K562 (cell line): ENCODE results near the gene SLA2. TPM values are rescaled to one million over a fixed set of nuclear protein-coding genes. Genes with fewer than 3 reads are reported as not detected.

Source experiments
- ATAC-seq: fragments of 200-7000 bp; cut with Tn5 transposase; 3 replicates; pipeline ENCODE4 v1.9.1; 2020; ENCODE audit warnings: moderate library complexity
- BruUV-seq: library from RNA; stranded (reverse); fragments of 400-500 nt; replicated peaks from 2 replicates; lab custom pipeline; 2021; lab: Mats Ljungman, UMichigan
- CTCF ChIA-PET: fragments of 300-600 bp; formaldehyde crosslinking; extraction: SDS; loops from one replicate; lab custom pipeline; 2021; ENCODE audit warnings: low intra/inter-chr PET ratio; lab: Yijun Ruan, JAX
- POLR2A ChIA-PET: fragments of 300-600, 350-650 bp; sonication (Branson Sonifier 250); formaldehyde crosslinking; extraction: SDS; loops from one replicate; lab custom pipeline; 2021; ENCODE audit warnings: antibody characterized with exemption, inconsistent platforms; lab: Yijun Ruan, JAX
- DNase-seq, 4 experiments: peaks; one replicate each; pipeline versions ENCODE4 v3.0.0 to v3.0.0-alpha.2; 2011 to 2018; ENCODE audit warnings: low spot score in 3 of 4, mixed read lengths in 3 of 4; ENCODE audit errors: extremely low read depth in 1 of 4
- FAIRE-seq: peaks from 2 replicates; lab custom pipeline; 2011; peaks lifted over from hg19 to GRCh38; lab: Jason Lieb, UNC
- H2AFZ ChIP-seq: 2 replicates; pipeline ENCODE4 v1.6.0; 2011; ENCODE audit warnings: low read depth, low read length, control low read depth, inconsistent platforms
- H3K27ac ChIP-seq: fragments of 200-600 bp; 3 replicates; pipeline ENCODE4 v1.8.0; 2011; ENCODE audit warnings: low read depth, mild to moderate bottlenecking, control low read depth, inconsistent platforms, low read length, moderate library complexity, mixed read lengths; ENCODE audit errors: extremely low read depth
- H3K27me3 ChIP-seq, 2 experiments: fragments of 300-600 bp in 1 of 2; 2 replicates in 1 of 2; 3 replicates in 1 of 2; pipeline versions ENCODE4 v1.6.0 to v1.8.0; 2011; ENCODE audit warnings: inconsistent platforms in 2 of 2, low read length in 2 of 2, mild to moderate bottlenecking in 1 of 2, mixed read lengths in 1 of 2, moderate library complexity in 1 of 2; ENCODE audit not compliant: control insufficient read depth in 2 of 2, insufficient read depth in 2 of 2
- H3K36me3 ChIP-seq: fragments of 300-600 bp; 3 replicates; pipeline ENCODE4 v1.8.0; 2011; ENCODE audit warnings: mild to moderate bottlenecking, low read length, inconsistent platforms; ENCODE audit not compliant: control insufficient read depth, insufficient read depth
- H3K4me1 ChIP-seq, 2 experiments: fragments of 200-600 bp in 1 of 2; replicated peaks in 1 of 2; 2 replicates in 1 of 2; 3 replicates in 1 of 2; pipeline versions ENCODE4 v1.5.1 to v1.8.0; 2011; ENCODE audit warnings: inconsistent platforms in 2 of 2, low read length in 2 of 2, mild to moderate bottlenecking in 1 of 2, mixed read lengths in 1 of 2, moderate library complexity in 1 of 2; ENCODE audit not compliant: control insufficient read depth in 2 of 2, insufficient read depth in 2 of 2
- H3K4me2 ChIP-seq: 2 replicates; pipeline ENCODE4 v1.6.1; 2011; ENCODE audit warnings: low read length, control low read depth, inconsistent platforms, mixed read lengths; ENCODE audit not compliant: insufficient read depth
- H3K4me3 ChIP-seq: fragments of 200-600 bp; sonication (generic), shearing (Covaris generic); 2 replicates; pipeline ENCODE4 v1.5.1; 2016; ENCODE audit warnings: control low read depth, inconsistent platforms
- H3K79me2 ChIP-seq: fragments of 200-600 bp; 3 replicates; pipeline ENCODE4 v1.8.0; 2011; ENCODE audit warnings: low read length, inconsistent platforms; ENCODE audit not compliant: control insufficient read depth, insufficient read depth
- H3K9ac ChIP-seq, 2 experiments: 2 replicates each; pipeline versions ENCODE4 v1.6.0 to v1.6.1; 2011; ENCODE audit warnings: low read depth in 2 of 2, low read length in 2 of 2, control low read depth in 1 of 2, inconsistent platforms in 1 of 2, mild to moderate bottlenecking in 1 of 2, mixed read lengths in 1 of 2; ENCODE audit not compliant: insufficient read depth in 1 of 2
- H3K9me1 ChIP-seq: one replicate; pipeline ENCODE4 v1.6.0; 2011; ENCODE audit warnings: inconsistent platforms, mild to moderate bottlenecking, low read length, moderate library complexity; ENCODE audit not compliant: control insufficient read depth, insufficient read depth
- H3K9me3 ChIP-seq: replicated peaks from 2 replicates; pipeline ENCODE4 v1.5.1; 2011; ENCODE audit warnings: low read depth, low read length, inconsistent platforms; ENCODE audit not compliant: control insufficient read depth, insufficient read depth
- H4K20me1 ChIP-seq: replicated peaks from 2 replicates; pipeline ENCODE4 v1.6.1; 2011; ENCODE audit warnings: low read length, inconsistent platforms, mixed read lengths; ENCODE audit not compliant: control insufficient read depth, insufficient read depth
- E2F3 ChIP-seq: fragments of 250-450 bp; sonication (Bioruptor Pico); IDR thresholded peaks from 2 replicates; pipeline ENCODE4 v1.4.0; 2020; ENCODE audit warnings: mild to moderate bottlenecking
- RCOR1 ChIP-seq, 2 experiments: IDR thresholded peaks; 2 replicates each; pipeline ENCODE4 v1.6.1; 2012; ENCODE audit warnings: low read depth in 2 of 2, low read length in 2 of 2, borderline replicate concordance in 1 of 2, improper control_type of control experiment in 1 of 2
- SPI1 ChIP-seq: IDR thresholded peaks from 2 replicates; pipeline ENCODE4 v1.6.1; 2011; ENCODE audit warnings: low read depth, low read length, control low read depth, borderline replicate concordance
- TFAM ChIP-seq: fragments of 250-450 bp; sonication (Bioruptor Pico); conservative IDR thresholded peaks from 2 replicates; pipeline ENCODE4 v1.5.0; 2021; ENCODE audit warnings: mild to moderate bottlenecking, moderate library complexity
- ZNF212 ChIP-seq: fragments of 450-650 bp; formaldehyde crosslinking; IDR thresholded peaks from 2 replicates; pipeline ENCODE4 v1.4.0; 2020; ENCODE audit warnings: mild to moderate bottlenecking
- ZNF699 ChIP-seq: fragments of 250-450 bp; sonication (Bioruptor Pico); IDR thresholded peaks from 2 replicates; pipeline ENCODE4 v1.8.0; 2021; ENCODE audit warnings: mild to moderate bottlenecking, moderate library complexity; ENCODE audit not compliant: insufficient replicate concordance
- WGBS: fragments of 100-300 bp; shearing (Covaris generic); methylation state at CpG from one replicate; pipeline ENCODE4 v1.1.6; 2016; ENCODE audit warnings: low coverage, mixed read lengths; ENCODE audit not compliant: insufficient coverage; ENCODE audit errors: missing lambda C conversion rate; 5-methylcytosine and 5-hydroxymethylcytosine counted together
- in situ Hi-C: fragments of 300-500 bp; cut with MboI; formaldehyde crosslinking; loops from 4 replicates; pipeline ENCODE4 v1.15.0; 2018; ENCODE audit warnings: inconsistent platforms, mixed read lengths
- intact Hi-C: fragments of 100-400 bp; cut with micrococcal nuclease; formaldehyde crosslinking; loops from 2 replicates; pipeline ENCODE4 v1.14.2; 2022
- polyA plus RNA-seq, 8 experiments: library from polyadenylated mRNA; depleted of rRNA in 4 of 8; stranded (reverse) in 5 of 8; unstranded in 3 of 8; fragments of >200 nt; fragmentation: Nextera tagmentation in 2 of 8; fragmentation: Illumina TruSeq in 1 of 8; extraction: Ambion mirVana in 2 of 8; extraction: Trizol in 1 of 8; gene quantifications; 2 replicates each; pipeline versions ENCODE4 v1.2.1 to v1.2.3, GENCODE V29; 2011 to 2014; ENCODE audit warnings: inconsistent platforms in 1 of 8, missing spikeins in 1 of 8
- total RNA-seq, 7 experiments: library from RNA; depleted of rRNA in 6 of 7; stranded (reverse); fragments of >200 nt in 6 of 7; fragmentation: Illumina TruSeq in 2 of 7; extraction: Trizol in 2 of 7; gene quantifications; 2 replicates each; pipeline versions ENCODE4 v1.2.1 to v1.2.3, GENCODE V29; 2011 to 2021; ENCODE audit warnings: low replicate concordance in 1 of 7
- TF ChIP-seq, protein P1 (sequence below), 2 experiments: fragments of 450-650 bp; IDR thresholded peaks; 2 replicates each; pipeline ENCODE4 v1.6.1; 2016
- TF ChIP-seq, protein P2 (sequence below): fragments of 250-450 bp; sonication (Bioruptor Pico); IDR thresholded peaks from 2 replicates; pipeline ENCODE4 v1.4.0; 2020; ENCODE audit warnings: mild to moderate bottlenecking, moderate library complexity
- TF ChIP-seq, protein P3 (sequence below), 2 experiments: fragments of 450-650 bp; formaldehyde crosslinking in 1 of 2; IDR thresholded peaks; 2 replicates each; pipeline versions ENCODE4 v1.4.0 to v1.6.1; 2014 to 2020; ENCODE audit warnings: mild to moderate bottlenecking in 2 of 2, borderline replicate concordance in 1 of 2, low read depth in 1 of 2

The SLA2 gene
- total and polyA plus RNA-seq, 9 of the 15 experiments (the other 6 are each of a cell fraction or from before 2014, with no cell fraction given), result 0.07 TPM; not detected in 7

DNA sequence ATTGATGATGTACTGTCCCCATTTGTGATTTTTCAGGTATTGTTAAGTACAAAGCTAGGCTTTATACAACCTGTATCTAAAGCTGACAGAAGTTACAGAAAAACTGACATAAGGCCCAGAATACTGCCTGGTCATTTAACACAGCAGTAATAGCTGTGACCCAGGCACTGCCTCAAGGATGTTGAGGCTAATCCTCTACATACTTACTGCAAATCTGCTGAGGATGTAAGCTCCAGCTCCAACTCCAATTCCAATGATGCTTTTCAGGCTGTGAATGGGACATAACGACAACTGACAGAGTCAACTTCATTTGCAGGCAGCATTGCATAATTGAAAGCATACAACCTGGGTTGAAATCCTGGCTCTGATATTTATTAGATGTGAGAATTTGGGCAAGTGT lies 36.3 kb upstream of the SLA2 start:
- Histone ChIP-seq H3K9me3 (no peaks in the 10 kb centered on the region), H2AFZ (no peak overlapping the region), H3K36me3 (peaks cover 27% of the 10 kb centered on the region), H3K27me3 (no peaks in the 10 kb centered on the region), H3K79me2 (no peaks in the 10 kb centered on the region), H4K20me1 (no peaks in the 10 kb centered on the region), H3K4me1 (peaks cover 0 to under 1% of the 10 kb centered on the region in 2 experiments; a peak in 2 of 5 replicates), H3K27ac (no peak overlapping the region), H3K4me2 (no peak overlapping the region), H3K9ac (no peak overlapping the region), H3K9me1 (no peaks in the 10 kb centered on the region), H3K4me3 (no peak overlapping the region)
- no peak for DNase-seq
- 71% methylated on average over 1 of the region's 1 CpG for WGBS
- in situ Hi-C loops (no loop called here), intact Hi-C loops (no loop called here)
- CTCF ChIA-PET, result no interaction called here
- no peak for FAIRE-seq
- ATAC-seq, result no peak
- POLR2A ChIA-PET, result interaction anchor here (0.6 kb wide), 1 partner anchor 58 kb away, joined by 4 read pairs; no protein-coding TSS in a partner anchor
- no TSS peak for BruUV-seq
- TF ChIP-seq, protein P1, sequence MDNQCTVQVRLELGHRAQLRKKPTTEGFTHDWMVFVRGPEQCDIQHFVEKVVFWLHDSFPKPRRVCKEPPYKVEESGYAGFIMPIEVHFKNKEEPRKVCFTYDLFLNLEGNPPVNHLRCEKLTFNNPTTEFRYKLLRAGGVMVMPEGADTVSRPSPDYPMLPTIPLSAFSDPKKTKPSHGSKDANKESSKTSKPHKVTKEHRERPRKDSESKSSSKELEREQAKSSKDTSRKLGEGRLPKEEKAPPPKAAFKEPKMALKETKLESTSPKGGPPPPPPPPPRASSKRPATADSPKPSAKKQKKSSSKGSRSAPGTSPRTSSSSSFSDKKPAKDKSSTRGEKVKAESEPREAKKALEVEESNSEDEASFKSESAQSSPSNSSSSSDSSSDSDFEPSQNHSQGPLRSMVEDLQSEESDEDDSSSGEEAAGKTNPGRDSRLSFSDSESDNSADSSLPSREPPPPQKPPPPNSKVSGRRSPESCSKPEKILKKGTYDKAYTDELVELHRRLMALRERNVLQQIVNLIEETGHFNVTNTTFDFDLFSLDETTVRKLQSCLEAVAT (IDR thresholded peaks at IDR 0.05), result no peak
- TF ChIP-seq E2F3 (CRISPR knock-in tag), result no peak
- TF ChIP-seq SPI1, result no peak
- TF ChIP-seq, protein P2, sequence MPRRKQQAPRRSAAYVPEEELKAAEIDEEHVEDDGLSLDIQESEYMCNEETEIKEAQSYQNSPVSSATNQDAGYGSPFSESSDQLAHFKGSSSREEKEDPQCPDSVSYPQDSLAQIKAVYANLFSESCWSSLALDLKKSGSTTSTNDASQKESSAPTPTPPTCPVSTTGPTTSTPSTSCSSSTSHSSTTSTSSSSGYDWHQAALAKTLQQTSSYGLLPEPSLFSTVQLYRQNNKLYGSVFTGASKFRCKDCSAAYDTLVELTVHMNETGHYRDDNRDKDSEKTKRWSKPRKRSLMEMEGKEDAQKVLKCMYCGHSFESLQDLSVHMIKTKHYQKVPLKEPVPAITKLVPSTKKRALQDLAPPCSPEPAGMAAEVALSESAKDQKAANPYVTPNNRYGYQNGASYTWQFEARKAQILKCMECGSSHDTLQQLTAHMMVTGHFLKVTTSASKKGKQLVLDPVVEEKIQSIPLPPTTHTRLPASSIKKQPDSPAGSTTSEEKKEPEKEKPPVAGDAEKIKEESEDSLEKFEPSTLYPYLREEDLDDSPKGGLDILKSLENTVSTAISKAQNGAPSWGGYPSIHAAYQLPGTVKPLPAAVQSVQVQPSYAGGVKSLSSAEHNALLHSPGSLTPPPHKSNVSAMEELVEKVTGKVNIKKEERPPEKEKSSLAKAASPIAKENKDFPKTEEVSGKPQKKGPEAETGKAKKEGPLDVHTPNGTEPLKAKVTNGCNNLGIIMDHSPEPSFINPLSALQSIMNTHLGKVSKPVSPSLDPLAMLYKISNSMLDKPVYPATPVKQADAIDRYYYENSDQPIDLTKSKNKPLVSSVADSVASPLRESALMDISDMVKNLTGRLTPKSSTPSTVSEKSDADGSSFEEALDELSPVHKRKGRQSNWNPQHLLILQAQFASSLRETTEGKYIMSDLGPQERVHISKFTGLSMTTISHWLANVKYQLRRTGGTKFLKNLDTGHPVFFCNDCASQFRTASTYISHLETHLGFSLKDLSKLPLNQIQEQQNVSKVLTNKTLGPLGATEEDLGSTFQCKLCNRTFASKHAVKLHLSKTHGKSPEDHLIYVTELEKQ (CRISPR knock-in tag), result no peak
- no peak for TF ChIP-seq TFAM (CRISPR knock-in tag)
- TF ChIP-seq, protein P3, sequence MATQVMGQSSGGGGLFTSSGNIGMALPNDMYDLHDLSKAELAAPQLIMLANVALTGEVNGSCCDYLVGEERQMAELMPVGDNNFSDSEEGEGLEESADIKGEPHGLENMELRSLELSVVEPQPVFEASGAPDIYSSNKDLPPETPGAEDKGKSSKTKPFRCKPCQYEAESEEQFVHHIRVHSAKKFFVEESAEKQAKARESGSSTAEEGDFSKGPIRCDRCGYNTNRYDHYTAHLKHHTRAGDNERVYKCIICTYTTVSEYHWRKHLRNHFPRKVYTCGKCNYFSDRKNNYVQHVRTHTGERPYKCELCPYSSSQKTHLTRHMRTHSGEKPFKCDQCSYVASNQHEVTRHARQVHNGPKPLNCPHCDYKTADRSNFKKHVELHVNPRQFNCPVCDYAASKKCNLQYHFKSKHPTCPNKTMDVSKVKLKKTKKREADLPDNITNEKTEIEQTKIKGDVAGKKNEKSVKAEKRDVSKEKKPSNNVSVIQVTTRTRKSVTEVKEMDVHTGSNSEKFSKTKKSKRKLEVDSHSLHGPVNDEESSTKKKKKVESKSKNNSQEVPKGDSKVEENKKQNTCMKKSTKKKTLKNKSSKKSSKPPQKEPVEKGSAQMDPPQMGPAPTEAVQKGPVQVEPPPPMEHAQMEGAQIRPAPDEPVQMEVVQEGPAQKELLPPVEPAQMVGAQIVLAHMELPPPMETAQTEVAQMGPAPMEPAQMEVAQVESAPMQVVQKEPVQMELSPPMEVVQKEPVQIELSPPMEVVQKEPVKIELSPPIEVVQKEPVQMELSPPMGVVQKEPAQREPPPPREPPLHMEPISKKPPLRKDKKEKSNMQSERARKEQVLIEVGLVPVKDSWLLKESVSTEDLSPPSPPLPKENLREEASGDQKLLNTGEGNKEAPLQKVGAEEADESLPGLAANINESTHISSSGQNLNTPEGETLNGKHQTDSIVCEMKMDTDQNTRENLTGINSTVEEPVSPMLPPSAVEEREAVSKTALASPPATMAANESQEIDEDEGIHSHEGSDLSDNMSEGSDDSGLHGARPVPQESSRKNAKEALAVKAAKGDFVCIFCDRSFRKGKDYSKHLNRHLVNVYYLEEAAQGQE (IDR thresholded peaks at IDR 0.05; ENCODE audit: borderline replicate concordance), result no peak
- TF ChIP-seq, protein P3 (CRISPR knock-in tag; IDR thresholded peaks at IDR 0.05; ENCODE audit: low read depth), result no peak
- no peak for TF ChIP-seq ZNF699 (CRISPR knock-in tag)
- TF ChIP-seq ZNF212, result no peak
- no peak for TF ChIP-seq RCOR1 (IDR thresholded peaks at IDR 0.05; ENCODE audit: borderline replicate concordance in 1 of 2, low read depth in 2 of 2, low read length in 2 of 2)
